HUES48 (cell line): Measurements from ENCODE around the gene SOX1.

ENCODE experiments used
- H3K27ac ChIP-seq: one replicate; pipeline ENCODE4 v1.7.0; 2013; ENCODE audit warnings: low read depth, low read length, inconsistent platforms
- H3K27me3 ChIP-seq: 2 replicates; pipeline ENCODE4 v1.6.1; 2013; ENCODE audit warnings: mild to moderate bottlenecking, low read length; ENCODE audit not compliant: control insufficient read depth, insufficient read depth
- H3K36me3 ChIP-seq: 2 replicates; pipeline ENCODE4 v1.6.1; 2013; ENCODE audit warnings: low read length; ENCODE audit not compliant: control insufficient read depth, insufficient read depth
- H3K4me1 ChIP-seq: 2 replicates; pipeline ENCODE4 v1.6.1; 2013; ENCODE audit warnings: mild to moderate bottlenecking, low read length; ENCODE audit not compliant: control insufficient read depth, insufficient read depth
- H3K4me3 ChIP-seq: 2 replicates; pipeline ENCODE4 v1.5.1; 2013; ENCODE audit warnings: mild to moderate bottlenecking, low read depth, low read length
- H3K9ac ChIP-seq: 2 replicates; pipeline ENCODE4 v1.6.1; 2013; ENCODE audit warnings: mild to moderate bottlenecking, low read depth, low read length, moderate library complexity
- H3K9me3 ChIP-seq: 2 replicates; pipeline ENCODE4 v1.6.1; 2013; ENCODE audit warnings: low read length; ENCODE audit not compliant: control insufficient read depth, insufficient read depth

The SOX1 gene

DNA sequence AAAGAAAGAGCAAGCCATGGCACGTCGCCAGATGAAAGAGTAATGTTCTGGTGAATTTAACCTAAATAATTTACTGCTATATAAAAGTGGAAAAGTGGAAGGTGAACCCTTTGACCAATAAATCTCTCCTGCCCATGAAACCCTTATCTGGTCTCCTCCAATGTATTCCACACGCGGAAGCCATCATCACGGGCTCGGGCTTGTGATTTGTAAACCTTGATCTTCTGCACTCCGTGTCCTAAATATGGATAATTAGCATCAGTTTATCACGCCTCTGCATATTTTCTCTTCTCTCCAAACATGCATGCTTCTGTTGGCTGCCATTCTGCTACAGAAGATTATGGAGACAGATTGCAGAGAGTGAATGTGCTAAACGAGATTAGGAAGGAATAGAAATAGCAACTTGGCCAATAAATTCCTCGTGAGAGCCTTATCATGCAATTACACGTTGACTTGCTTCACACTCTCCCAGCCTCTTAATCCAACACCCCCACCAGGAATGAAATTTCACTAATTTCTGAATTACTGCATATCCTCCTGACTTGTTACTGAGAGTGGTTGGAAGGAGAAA, 34.5 kb downstream of the SOX1 start:
- Histone ChIP-seq H3K36me3 (no peaks in the 10 kb centered on the region), H3K4me3 (no peak overlapping the region), H3K9ac (no peak overlapping the region), H3K27ac (no peak overlapping the region), H3K4me1 (peaks cover 24% of the 10 kb centered on the region), H3K9me3 (no peaks in the 10 kb centered on the region), H3K27me3 (peaks cover 76% of the 10 kb centered on the region)

DNA sequence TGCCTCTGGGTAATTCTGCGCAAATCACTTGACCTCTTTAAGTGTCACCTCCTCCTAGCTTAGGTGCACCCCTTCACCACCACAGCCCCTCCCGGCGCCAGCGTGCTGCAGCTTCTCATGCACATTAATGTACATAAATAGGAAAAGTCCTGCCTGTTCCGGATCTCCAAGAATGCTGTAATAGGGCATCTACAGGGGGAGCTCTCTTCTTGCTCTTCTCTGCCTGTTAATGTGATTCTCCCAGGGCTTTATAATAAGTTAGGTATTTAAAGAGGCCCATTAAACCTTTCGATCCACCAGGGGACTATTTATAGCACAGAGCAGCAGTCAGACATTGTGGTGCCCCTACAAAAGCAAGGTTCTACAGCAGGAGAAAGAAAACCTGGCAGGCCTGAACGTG, 35.3 kb downstream of the SOX1 start:
- Histone ChIP-seq H3K9me3 (no peaks in the 10 kb centered on the region), H3K27me3 (peaks cover 84% of the 10 kb centered on the region), H3K27ac (no peak overlapping the region), H3K36me3 (no peaks in the 10 kb centered on the region), H3K4me1 (peaks cover 31% of the 10 kb centered on the region), H3K4me3 (no peak overlapping the region), H3K9ac (no peak overlapping the region)

DNA sequence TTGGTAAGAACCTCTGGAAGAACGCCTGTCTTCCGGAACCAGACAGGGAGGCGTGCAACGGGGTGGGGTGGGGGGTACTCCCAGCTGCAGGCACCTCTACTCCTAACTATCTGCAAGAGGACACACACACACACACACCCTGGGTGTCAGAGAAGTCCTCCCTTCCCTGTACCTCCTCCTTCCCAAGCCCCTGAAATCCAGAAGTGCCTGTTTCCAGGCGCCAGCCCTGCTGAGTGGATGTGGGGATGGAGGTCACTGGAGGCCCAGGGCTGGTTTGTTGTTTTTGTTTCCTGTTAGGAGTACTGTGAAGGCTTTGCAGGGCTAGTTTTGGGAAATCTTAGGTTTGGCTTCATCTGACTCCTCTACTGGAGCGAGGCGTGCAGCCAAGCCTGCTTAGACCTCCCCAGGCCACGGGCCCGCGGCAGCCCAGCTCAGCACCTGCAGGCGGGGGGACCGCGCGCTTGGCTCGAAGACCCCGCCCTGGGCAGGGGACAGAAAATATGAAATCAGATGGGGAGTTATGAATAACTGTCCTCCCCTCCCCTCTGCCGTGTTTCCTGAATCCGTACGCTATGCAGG, 36.4 kb downstream of the SOX1 start:
- Histone ChIP-seq H3K9ac (no peak overlapping the region), H3K4me1 (peaks cover 31% of the 10 kb centered on the region), H3K9me3 (no peaks in the 10 kb centered on the region), H3K4me3 (no peak overlapping the region), H3K27ac (peak overlapping the region; percentile 52), H3K27me3 (peaks cover 86% of the 10 kb centered on the region), H3K36me3 (no peaks in the 10 kb centered on the region)

DNA sequence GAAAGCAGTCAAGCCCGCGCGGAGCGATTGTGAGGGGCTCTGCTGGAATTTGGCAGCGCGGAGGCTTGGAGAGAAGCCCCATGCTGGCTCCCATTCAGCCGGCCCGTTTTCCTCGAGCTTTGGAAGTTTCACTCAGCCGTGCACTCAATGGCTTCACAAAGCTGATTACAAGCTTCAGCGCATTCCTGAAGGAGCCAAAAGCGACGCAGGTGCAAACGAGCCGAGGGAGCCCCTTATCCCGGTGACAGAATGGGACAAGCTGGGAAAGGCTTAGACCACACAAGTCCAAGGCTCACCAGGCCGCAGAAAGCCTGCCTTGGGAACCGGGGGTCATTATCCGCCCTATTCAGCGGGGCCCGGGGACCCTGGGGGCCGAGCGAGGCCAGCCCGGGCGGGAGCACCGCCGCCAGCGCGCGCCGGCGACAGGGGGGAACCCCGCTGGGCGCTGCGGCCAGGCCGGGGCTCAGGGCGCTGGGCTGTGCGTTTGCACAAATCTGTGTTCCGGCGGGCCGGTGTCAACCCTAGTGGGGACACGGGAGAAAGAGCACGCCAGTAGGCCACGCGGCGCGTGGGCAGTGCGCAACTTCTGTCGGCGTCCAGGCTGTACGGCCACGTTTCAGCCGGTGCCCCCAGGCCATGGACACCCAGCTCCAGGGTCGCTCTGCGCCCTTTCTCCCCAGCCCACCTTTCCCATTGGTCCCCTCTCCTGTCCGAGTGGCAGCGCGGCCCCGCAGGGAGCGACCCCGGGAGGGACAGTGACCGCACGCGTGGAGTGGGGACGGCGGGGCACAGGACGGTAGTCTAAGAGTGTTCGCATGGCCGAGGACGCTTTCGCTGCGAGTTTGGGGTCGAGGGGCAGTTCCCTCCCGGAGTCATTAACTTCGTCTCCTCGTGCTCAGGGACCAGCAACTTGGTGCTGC, 37.3 kb downstream of the SOX1 start:
- Histone ChIP-seq H3K27ac (peak overlapping the region; percentile 52), H3K36me3 (no peaks in the 10 kb centered on the region), H3K27me3 (peaks cover 89% of the 10 kb centered on the region), H3K4me1 (peaks cover 31% of the 10 kb centered on the region), H3K9ac (no peak overlapping the region), H3K4me3 (peak overlapping the region; percentile 54), H3K9me3 (no peaks in the 10 kb centered on the region)

DNA sequence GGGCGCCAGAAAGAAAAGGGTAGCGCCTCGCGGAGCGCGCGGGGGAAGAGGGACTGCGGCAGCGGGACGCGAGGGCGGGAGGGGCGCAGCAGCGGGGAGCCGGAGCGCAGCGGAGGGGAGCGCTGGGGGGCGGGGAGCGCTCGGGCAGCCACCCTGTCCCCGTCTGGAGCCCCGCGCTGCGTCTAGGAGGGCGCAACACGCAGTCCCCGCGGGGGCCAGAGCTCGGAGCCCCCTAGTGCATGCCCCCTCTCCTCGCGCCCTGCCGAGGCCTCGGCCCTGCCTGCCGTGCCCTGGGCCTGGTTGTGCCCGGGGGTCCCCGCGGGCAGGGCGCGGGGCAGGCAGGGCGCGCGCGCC, 37.9 kb downstream of the SOX1 start:
- Histone ChIP-seq H3K27me3 (peaks cover 94% of the 10 kb centered on the region), H3K9me3 (no peaks in the 10 kb centered on the region), H3K27ac (no peak overlapping the region), H3K36me3 (no peaks in the 10 kb centered on the region), H3K9ac (no peak overlapping the region), H3K4me3 (peak overlapping the region; percentile 54), H3K4me1 (peaks cover 31% of the 10 kb centered on the region)

DNA sequence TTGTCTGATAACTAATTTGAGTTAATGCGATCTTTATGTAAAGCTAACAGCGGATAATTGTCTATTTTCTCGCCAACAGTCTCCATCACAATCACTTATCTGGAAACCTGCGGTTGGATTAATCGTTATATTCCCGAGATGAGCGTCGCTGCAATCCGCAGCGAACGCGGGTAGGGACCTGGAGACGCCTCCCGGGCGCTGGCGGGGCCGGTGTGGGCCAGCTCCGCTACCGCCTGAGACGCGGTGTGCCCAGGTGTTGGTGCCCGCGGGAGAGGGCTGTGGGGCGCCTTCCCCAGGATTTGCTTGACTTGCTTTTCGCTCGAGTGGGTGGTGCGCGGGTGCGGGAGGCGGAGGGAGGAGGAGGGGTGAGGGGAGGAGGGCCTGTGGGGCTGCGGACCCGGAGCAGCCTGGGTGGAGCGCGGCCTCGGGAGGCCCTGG, 38.3 kb downstream of the SOX1 start:
- Histone ChIP-seq H3K4me1 (peaks cover 31% of the 10 kb centered on the region), H3K27me3 (peaks cover 97% of the 10 kb centered on the region), H3K27ac (no peak overlapping the region), H3K9me3 (no peaks in the 10 kb centered on the region), H3K9ac (no peak overlapping the region), H3K36me3 (no peaks in the 10 kb centered on the region), H3K4me3 (peak overlapping the region; percentile 54)

DNA sequence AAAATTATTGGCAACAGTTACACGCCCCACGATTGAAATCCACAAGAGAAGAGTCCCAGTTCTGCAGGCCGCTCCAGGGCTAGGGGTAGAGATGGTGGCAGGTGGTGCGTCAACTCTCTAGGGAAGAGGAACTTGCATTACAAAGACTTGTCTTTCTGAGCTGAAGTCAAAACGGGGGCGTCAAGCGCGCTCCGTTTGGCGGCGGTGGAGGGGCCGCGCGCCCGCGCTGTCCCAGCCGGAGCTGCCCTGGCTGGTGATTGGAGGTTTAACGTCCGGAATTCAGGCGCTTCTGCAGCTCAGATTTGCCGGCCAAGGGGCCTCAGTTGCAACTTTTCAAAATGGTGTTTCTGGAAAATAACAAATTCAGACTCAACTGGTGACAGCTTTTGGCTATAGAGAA, 38.9 kb downstream of the SOX1 start:
- H3K4me1 ChIP-seq, result peaks cover 31% of the 10 kb centered on the region
- peaks cover 94% of the 10 kb centered on the region for H3K27me3 ChIP-seq
- peak overlapping the region; percentile 46 for H3K4me3 ChIP-seq
- H3K36me3 ChIP-seq, result no peaks in the 10 kb centered on the region
- no peak overlapping the region for H3K27ac ChIP-seq
- no peaks in the 10 kb centered on the region for H3K9me3 ChIP-seq
- H3K9ac ChIP-seq, result no peak overlapping the region

DNA sequence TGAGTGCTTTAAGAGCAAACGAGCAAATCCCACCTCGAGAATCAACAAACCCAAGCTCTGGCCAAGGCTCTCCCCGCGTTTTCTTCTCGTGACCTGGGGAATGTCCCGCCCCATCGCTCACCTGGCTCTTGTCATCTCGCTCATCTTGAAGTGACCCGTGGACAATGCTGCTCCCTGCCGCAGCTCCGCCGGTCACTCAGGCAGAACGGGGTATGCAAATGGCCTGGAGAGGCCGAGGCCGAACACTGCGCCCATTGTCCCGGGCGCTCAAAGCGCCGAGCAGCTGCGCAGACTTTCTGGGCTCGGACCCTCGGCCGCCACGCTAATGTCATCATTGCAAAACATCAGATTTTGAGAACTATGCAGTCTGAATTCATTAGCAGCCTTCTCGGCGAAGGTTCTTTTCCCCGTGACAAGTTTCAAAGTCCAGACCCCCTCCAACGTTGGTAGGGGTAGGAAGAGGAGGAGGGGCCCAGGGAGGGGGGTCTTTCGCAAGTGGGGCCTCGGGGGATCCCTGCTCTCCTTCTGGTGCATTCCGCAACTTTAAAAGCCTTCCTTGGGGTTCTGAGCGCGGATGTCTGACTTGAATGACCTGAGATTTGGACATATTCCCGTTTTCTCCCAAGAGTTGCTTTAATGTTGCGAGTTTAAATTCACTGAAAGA, 39.7 kb downstream of the SOX1 start:
- H3K27ac ChIP-seq, result no peak overlapping the region
- no peak overlapping the region for H3K9ac ChIP-seq
- H3K4me1 ChIP-seq, result peaks cover 31% of the 10 kb centered on the region
- no peaks in the 10 kb centered on the region for H3K36me3 ChIP-seq
- H3K27me3 ChIP-seq, result peaks cover 87% of the 10 kb centered on the region
- H3K4me3 ChIP-seq, result peak overlapping the region; percentile 46
- no peaks in the 10 kb centered on the region for H3K9me3 ChIP-seq

DNA sequence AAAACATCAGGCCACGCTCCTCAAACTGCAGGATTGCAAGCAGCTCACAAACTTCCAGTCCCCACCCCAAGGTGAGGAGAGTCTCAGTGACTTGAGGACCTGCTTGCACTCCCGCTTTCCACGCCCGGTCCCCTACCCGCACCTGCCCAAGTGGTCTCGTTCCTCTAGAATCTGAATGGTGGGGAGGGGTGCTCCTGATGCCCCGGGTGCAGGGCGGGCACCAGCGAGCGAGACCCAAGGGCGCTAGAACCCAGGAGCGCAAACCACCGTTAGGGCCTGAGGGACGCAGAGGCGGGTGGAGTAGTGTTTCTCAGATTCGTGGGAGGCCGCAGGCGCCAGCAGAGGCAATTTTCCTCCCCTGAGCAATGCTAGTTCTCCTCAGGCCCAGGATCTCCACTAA, 40.3 kb downstream of the SOX1 start:
- Histone ChIP-seq H3K27me3 (peaks cover 80% of the 10 kb centered on the region), H3K9me3 (no peaks in the 10 kb centered on the region), H3K27ac (no peak overlapping the region), H3K4me3 (no peak overlapping the region), H3K36me3 (no peaks in the 10 kb centered on the region), H3K9ac (no peak overlapping the region), H3K4me1 (peaks cover 27% of the 10 kb centered on the region)

DNA sequence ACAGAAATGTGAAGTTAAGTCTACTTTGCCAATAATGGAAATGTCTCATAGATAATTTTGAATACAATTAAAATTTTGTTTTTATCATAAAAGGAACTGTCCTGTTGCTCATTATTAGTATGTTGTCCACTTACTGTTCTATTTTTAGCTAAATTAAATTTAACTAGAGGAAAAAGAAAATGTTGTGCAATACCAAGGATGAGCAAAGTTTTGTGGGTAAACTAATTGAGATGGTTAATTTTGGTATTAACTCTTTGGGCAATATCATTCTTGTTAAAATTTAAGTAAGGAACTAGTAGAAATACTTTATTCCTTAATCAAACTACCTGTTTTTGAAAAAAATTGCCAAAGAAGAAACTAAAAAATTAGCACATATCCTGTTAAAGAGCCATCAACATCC, 43.5 kb downstream of the SOX1 start:
- H3K4me3 ChIP-seq, result no peak overlapping the region

More for the DNA sequence above, 43.5 kb downstream of the SOX1 start:
- Histone ChIP-seq H3K9me3 (no peaks in the 10 kb centered on the region), H3K4me1 (peaks cover 11% of the 10 kb centered on the region), H3K27ac (no peak overlapping the region), H3K36me3 (no peaks in the 10 kb centered on the region), H3K9ac (no peak overlapping the region), H3K27me3 (peaks cover 64% of the 10 kb centered on the region)
